SK-N-SH treated with all-trans-retinoic acid at 6 μM for 48 hours (cell line): ENCODE measurements around the gene TAAR1.

Experiments used
- ATAC-seq: fragments of 200-7000 bp; cut with Tn5 transposase; 3 replicates; pipeline ENCODE4 v1.9.1; 2020; ENCODE audit warnings: mild to moderate bottlenecking, moderate library complexity
- ARNTL ChIP-seq: fragments of 450-650 bp; formaldehyde crosslinking; IDR thresholded peaks from 2 replicates; pipeline ENCODE4 v1.5.0; 2020; ENCODE audit warnings: low read depth, mild to moderate bottlenecking, moderate library complexity, borderline replicate concordance
- BACH2 ChIP-seq: fragments of 250-450 bp; sonication (Bioruptor Pico); IDR thresholded peaks from 2 replicates; pipeline ENCODE4 v1.9.0; 2021; ENCODE audit warnings: mild to moderate bottlenecking, borderline replicate concordance
- CSRNP3 ChIP-seq: fragments of 250-450 bp; sonication (Bioruptor Pico); IDR thresholded peaks from 2 replicates; pipeline ENCODE4 v1.5.1; 2021; ENCODE audit warnings: mild to moderate bottlenecking, moderate library complexity
- ESRRG ChIP-seq: fragments of 250-450 bp; sonication (Bioruptor Pico); IDR thresholded peaks from 2 replicates; pipeline ENCODE4 v1.6.1; 2021; ENCODE audit warnings: mild to moderate bottlenecking
- GLIS3 ChIP-seq: fragments of 250-450 bp; sonication (Bioruptor Pico); IDR thresholded peaks from 2 replicates; pipeline ENCODE4 v1.5.0; 2020; ENCODE audit warnings: mild to moderate bottlenecking, moderate library complexity
- OSR1 ChIP-seq: fragments of 250-450 bp; sonication (Bioruptor Pico); IDR thresholded peaks from 2 replicates; pipeline ENCODE4 v1.8.0; 2022; ENCODE audit warnings: moderate library complexity, mild to moderate bottlenecking, inconsistent platforms
- POU6F1 ChIP-seq: fragments of 250-450 bp; sonication (Bioruptor Pico); IDR thresholded peaks from 2 replicates; pipeline ENCODE4 v1.8.0; 2021; ENCODE audit warnings: low read depth, mild to moderate bottlenecking, moderate library complexity, borderline replicate concordance
- PPARA ChIP-seq: fragments of 250-450 bp; sonication (Bioruptor Pico); IDR thresholded peaks from 2 replicates; pipeline ENCODE4 v1.5.0; 2020; ENCODE audit warnings: mild to moderate bottlenecking, borderline replicate concordance
- RARB ChIP-seq: fragments of 250-450 bp; sonication (Bioruptor Pico); IDR thresholded peaks from 2 replicates; pipeline ENCODE4 v1.8.0; 2021; ENCODE audit warnings: mild to moderate bottlenecking, moderate library complexity
- SNAI2 ChIP-seq: fragments of 250-450 bp; sonication (Bioruptor Pico); IDR thresholded peaks from 2 replicates; pipeline ENCODE4 v1.5.0; 2020; ENCODE audit warnings: mild to moderate bottlenecking, moderate library complexity
- TCF4 ChIP-seq: fragments of 250-450 bp; sonication (Bioruptor Pico); IDR thresholded peaks from 2 replicates; pipeline ENCODE4 v1.8.0; 2021; ENCODE audit warnings: mild to moderate bottlenecking, moderate library complexity, borderline replicate concordance
- TOX ChIP-seq: fragments of 250-450 bp; sonication (Bioruptor Pico); IDR thresholded peaks from 2 replicates; pipeline ENCODE4 v1.8.0; 2021; ENCODE audit warnings: mild to moderate bottlenecking, moderate library complexity, borderline replicate concordance
- TSHZ2 ChIP-seq: fragments of 250-450 bp; sonication (Bioruptor Pico); IDR thresholded peaks from 2 replicates; pipeline ENCODE4 v1.5.0; 2020; ENCODE audit warnings: mild to moderate bottlenecking, moderate library complexity
- ZC3H10 ChIP-seq: fragments of 250-450 bp; sonication (Bioruptor Pico); IDR thresholded peaks from 2 replicates; pipeline ENCODE4 v1.5.1; 2021; ENCODE audit warnings: mild to moderate bottlenecking, moderate library complexity
- ZFP3 ChIP-seq: fragments of 250-450 bp; sonication (Bioruptor Pico); IDR thresholded peaks from 2 replicates; pipeline ENCODE4 v1.5.0; 2020; ENCODE audit warnings: mild to moderate bottlenecking, moderate library complexity
- ZFP30 ChIP-seq: fragments of 450-650 bp; formaldehyde crosslinking; IDR thresholded peaks from 2 replicates; pipeline ENCODE4 v1.5.0; 2022; ENCODE audit warnings: mild to moderate bottlenecking, moderate library complexity
- ZNF565 ChIP-seq: fragments of 450-650 bp; formaldehyde crosslinking; conservative IDR thresholded peaks from 2 replicates; pipeline ENCODE4 v1.5.0; 2020; ENCODE audit warnings: low read depth, mild to moderate bottlenecking, moderate library complexity
- ZNF8 ChIP-seq: fragments of 450-650 bp; formaldehyde crosslinking; IDR thresholded peaks from 2 replicates; pipeline ENCODE4 v1.5.0; 2020; ENCODE audit warnings: mild to moderate bottlenecking, moderate library complexity
- TF ChIP-seq, protein P1 (sequence below): fragments of 250-450 bp; sonication (Bioruptor Pico); IDR thresholded peaks from 2 replicates; pipeline ENCODE4 v1.5.1; 2020; ENCODE audit warnings: low read depth, mild to moderate bottlenecking, moderate library complexity

The TAAR1 gene

DNA sequence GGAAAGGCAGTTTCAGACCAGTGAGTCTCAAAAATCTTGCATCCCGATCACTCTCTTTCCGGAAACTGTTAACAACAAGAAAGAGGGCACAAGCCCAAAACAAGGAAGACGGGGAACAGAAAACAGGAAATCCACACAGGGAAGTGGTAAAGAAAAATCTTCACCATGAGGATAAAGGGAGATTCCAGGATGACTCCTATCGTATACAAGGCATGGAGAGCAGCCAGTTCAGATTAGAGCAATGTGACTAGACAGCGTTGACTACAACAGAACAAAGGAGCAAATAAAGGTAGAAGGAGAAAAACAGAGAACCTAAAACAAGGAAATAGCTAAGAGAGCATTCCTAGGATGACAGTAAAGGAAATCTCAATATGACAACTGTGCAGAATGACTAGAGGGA lies 28.3 kb upstream of the TAAR1 start:
- no peak for ATAC-seq
- TF ChIP-seq TCF4 (CRISPR knock-in tag), result no peak
- TF ChIP-seq, protein P1, sequence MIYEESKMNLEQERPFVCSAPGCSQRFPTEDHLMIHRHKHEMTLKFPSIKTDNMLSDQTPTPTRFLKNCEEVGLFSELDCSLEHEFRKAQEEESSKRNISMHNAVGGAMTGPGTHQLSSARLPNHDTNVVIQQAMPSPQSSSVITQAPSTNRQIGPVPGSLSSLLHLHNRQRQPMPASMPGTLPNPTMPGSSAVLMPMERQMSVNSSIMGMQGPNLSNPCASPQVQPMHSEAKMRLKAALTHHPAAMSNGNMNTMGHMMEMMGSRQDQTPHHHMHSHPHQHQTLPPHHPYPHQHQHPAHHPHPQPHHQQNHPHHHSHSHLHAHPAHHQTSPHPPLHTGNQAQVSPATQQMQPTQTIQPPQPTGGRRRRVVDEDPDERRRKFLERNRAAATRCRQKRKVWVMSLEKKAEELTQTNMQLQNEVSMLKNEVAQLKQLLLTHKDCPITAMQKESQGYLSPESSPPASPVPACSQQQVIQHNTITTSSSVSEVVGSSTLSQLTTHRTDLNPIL (CRISPR knock-in tag), result no peak
- no peak for TF ChIP-seq CSRNP3
- no peak for TF ChIP-seq ESRRG
- TF ChIP-seq GLIS3, result no peak
- no peak for TF ChIP-seq ZFP3 (CRISPR knock-in tag)
- no peak for TF ChIP-seq ZC3H10 (CRISPR knock-in tag)
- no peak for TF ChIP-seq PPARA
- no peak for TF ChIP-seq TSHZ2
- no peak for TF ChIP-seq BACH2 (CRISPR knock-in tag)
- TF ChIP-seq ZNF565 (CRISPR knock-in tag), result no peak
- no peak for TF ChIP-seq OSR1 (CRISPR knock-in tag)

DNA sequence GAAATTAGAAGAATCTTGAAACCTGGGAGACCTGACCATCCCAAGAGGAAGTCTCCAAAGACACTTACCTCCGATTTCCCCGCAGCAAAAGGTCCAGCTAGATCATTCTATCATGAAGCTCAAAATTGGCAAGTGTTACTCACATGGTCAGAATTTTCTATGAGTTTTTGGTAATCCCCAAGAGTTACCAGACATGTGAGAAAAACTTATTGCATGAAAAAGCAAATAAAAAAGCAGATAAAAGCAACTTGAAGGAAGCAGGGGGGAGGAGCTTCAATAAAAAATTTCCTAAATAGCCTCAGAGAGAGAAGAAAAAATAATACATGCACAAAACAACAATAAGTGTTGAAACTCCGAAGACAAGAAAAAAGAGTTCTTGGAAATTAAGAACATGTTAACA lies 27.5 kb upstream of the TAAR1 start:
- TF ChIP-seq OSR1 (CRISPR knock-in tag) (no peak), ZNF8 (CRISPR knock-in tag) (no peak), ARNTL (CRISPR knock-in tag) (no peak), ESRRG (no peak), BACH2 (CRISPR knock-in tag) (no peak), TOX (no peak), ZC3H10 (CRISPR knock-in tag) (no peak), TSHZ2 (no peak), ZFP3 (CRISPR knock-in tag) (no peak)
- TF ChIP-seq, all 23 proteins: peak for 0
- no peak for ATAC-seq

- TF ChIP-seq RARB, result no peak
- TF ChIP-seq POU6F1 (CRISPR knock-in tag), result no peak
- TF ChIP-seq SNAI2 (CRISPR knock-in tag), result no peak
- TF ChIP-seq ZFP3 (CRISPR knock-in tag), result no peak
- TF ChIP-seq TSHZ2, result no peak
- no peak for TF ChIP-seq CSRNP3
- TF ChIP-seq ZFP30, result no peak
- ATAC-seq, result no peak
Measured at GRCh38 chr6:132685009-132685408, 26.0 kb upstream of the TAAR1 start.
